ENCODE results near the gene DCHS2. TPM values are rescaled to one million over a fixed set of nuclear protein-coding genes. Genes with fewer than 3 reads are reported as not detected.

Gene DCHS2
- total RNA-seq, 1 donor from 2014 or later, result 0.32 TPM

DNA sequence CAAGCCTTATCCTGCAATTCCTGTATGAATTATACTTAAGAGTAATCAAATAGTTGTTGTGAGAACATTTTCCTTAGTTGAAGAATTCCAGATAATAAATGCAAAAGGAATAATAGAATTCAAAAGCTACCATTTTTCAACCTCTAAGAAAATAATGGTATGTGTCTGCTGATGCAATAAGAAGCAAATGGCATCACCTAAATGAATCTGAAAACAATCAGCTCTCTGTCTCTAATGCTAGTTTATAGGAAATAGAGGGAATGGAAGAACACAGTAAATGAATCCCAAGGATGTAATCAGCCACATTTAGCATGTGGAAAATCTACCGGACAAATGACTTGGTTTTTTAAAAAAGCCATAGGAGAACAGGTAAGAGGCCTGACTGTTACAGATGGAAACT is 115.1 kb downstream of the DCHS2 start:
- no peaks in the 10 kb centered on the region for H3K4me1 ChIP-seq
- DNase-seq, result no peak
- ATAC-seq, result no peak
- TF ChIP-seq, protein P1, sequence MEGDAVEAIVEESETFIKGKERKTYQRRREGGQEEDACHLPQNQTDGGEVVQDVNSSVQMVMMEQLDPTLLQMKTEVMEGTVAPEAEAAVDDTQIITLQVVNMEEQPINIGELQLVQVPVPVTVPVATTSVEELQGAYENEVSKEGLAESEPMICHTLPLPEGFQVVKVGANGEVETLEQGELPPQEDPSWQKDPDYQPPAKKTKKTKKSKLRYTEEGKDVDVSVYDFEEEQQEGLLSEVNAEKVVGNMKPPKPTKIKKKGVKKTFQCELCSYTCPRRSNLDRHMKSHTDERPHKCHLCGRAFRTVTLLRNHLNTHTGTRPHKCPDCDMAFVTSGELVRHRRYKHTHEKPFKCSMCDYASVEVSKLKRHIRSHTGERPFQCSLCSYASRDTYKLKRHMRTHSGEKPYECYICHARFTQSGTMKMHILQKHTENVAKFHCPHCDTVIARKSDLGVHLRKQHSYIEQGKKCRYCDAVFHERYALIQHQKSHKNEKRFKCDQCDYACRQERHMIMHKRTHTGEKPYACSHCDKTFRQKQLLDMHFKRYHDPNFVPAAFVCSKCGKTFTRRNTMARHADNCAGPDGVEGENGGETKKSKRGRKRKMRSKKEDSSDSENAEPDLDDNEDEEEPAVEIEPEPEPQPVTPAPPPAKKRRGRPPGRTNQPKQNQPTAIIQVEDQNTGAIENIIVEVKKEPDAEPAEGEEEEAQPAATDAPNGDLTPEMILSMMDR (IDR thresholded peaks at IDR 0.05), result no peak
- no peaks in the 10 kb centered on the region for H3K9me3 ChIP-seq
- H3K36me3 ChIP-seq, result no peaks in the 10 kb centered on the region
- no peaks in the 10 kb centered on the region for H3K27me3 ChIP-seq
- intact Hi-C loops (cut with DNase I), result no loop called here
- no peak overlapping the region for H3K27ac ChIP-seq
- H3K4me3 ChIP-seq, result no peak overlapping the region

DNA sequence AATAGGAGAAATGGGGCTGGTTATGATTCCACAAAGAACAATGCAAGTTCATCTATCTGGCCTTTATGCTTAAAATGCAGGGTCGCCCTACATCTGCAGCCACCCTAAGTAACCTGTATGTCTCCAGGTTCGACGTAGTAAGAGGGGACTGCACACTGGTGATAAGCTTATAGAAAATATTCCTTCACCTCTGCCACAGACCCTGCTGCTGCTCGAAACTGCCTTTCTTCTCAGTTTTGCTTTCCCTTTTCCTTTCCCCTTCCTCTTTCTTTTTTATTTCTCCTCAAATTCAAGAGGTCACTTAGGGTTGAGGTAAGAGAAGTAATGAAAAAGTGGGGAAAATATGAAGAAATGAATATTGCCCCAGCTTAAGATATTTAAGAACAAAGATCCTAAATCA is 123.5 kb downstream of the DCHS2 start:
- intact Hi-C loops (cut with DNase I), result no loop called here
- H3K4me3 ChIP-seq, result no peak overlapping the region
- DNase-seq, result no peak
- TF ChIP-seq, protein P1 (IDR thresholded peaks at IDR 0.05), result no peak
- H3K27me3 ChIP-seq, result no peaks in the 10 kb centered on the region
- no peaks in the 10 kb centered on the region for H3K9me3 ChIP-seq
- ATAC-seq, result no peak
- no peak overlapping the region for H3K27ac ChIP-seq
- H3K36me3 ChIP-seq, result no peaks in the 10 kb centered on the region
- H3K4me1 ChIP-seq, result no peaks in the 10 kb centered on the region

DNA sequence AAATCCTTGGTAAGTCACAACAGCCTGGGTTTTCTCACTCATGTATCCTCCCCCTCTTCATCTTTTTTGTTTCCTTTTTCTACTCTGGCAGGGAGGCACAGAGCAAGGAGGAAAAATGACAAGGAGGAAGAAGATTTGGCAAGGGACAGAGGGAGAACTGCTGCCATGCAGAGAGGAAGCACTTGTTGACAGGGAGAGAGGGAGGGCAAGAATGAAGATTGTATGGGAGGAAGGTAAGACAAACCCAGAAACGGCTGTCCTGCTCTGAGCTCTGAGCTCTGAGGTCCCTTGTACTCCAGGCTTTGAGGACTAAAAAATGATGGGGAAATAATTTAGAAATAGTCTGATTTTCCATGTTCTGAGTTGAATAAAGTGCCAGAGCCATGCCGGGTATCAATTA is 123.9 kb downstream of the DCHS2 start:
- ATAC-seq, result no peak
- Histone ChIP-seq H3K4me3 (no peak overlapping the region), H3K9me3 (no peaks in the 10 kb centered on the region), H3K27me3 (no peaks in the 10 kb centered on the region), H3K27ac (no peak overlapping the region), H3K36me3 (no peaks in the 10 kb centered on the region), H3K4me1 (no peaks in the 10 kb centered on the region)
- DNase-seq, result no peak
- TF ChIP-seq, protein P1 (IDR thresholded peaks at IDR 0.05), result no peak
- intact Hi-C loops (cut with DNase I), result no loop called here

DNA sequence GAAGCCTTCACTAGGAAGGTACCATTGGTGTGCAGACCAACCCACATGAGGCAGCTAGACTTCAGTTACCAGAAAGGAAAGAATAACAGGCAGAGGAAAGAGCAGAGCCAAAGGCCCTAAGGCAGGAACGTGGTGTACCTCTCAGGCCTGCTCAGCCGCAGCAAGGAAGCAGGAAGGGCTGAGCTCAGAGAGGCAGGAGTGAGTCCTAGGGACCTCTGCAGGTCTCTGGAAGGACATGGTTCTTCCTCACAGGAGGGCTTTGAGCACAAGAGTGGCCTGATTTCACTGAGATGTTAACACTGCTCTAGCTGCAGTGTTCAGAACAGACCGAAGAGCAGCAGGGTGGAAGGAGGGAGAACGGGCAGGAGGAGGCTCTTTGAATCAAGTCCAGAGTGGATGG is 124.6 kb downstream of the DCHS2 start:
- Histone ChIP-seq H3K9me3 (no peaks in the 10 kb centered on the region), H3K4me3 (no peak overlapping the region), H3K27me3 (no peaks in the 10 kb centered on the region), H3K36me3 (no peaks in the 10 kb centered on the region), H3K4me1 (no peaks in the 10 kb centered on the region), H3K27ac (no peak overlapping the region)
- DNase-seq (no peak), ATAC-seq (no peak)
- intact Hi-C loops (cut with DNase I), result no loop called here
- TF ChIP-seq, protein P1 (IDR thresholded peaks at IDR 0.05), result no peak

- Histone ChIP-seq H3K27ac (no peak overlapping the region), H3K4me1 (no peaks in the 10 kb centered on the region), H3K36me3 (no peaks in the 10 kb centered on the region), H3K27me3 (no peaks in the 10 kb centered on the region), H3K4me3 (no peak overlapping the region), H3K9me3 (no peaks in the 10 kb centered on the region)
- ATAC-seq (no peak), DNase-seq (no peak)
- TF ChIP-seq, protein P1 (IDR thresholded peaks at IDR 0.05), result no peak
- intact Hi-C loops (cut with DNase I), result no loop called here
Measured at GRCh38 chr4:154364066-154364845, 127.3 kb downstream of the DCHS2 start.
